PC-3 (cell line): ENCODE data around the gene TRPV5.

Experiments
- EZH2 ChIP-seq: fragments of 300-600 bp; sonication (generic); IDR thresholded peaks from one replicate; pipeline ENCODE4 v1.6.1; 2017; ENCODE audit warnings: antibody characterized with exemption, mild to moderate bottlenecking, low read length; ENCODE audit not compliant: unreplicated experiment
- EZH2phosphoT487 ChIP-seq: fragments of 300-600 bp; sonication (generic); IDR thresholded peaks from 2 replicates; pipeline ENCODE4 v1.6.1; 2018; ENCODE audit warnings: mild to moderate bottlenecking, antibody characterized with exemption, low read length, borderline replicate concordance
- TF ChIP-seq, protein P1 (sequence below): fragments of 300-600 bp; sonication (generic); conservative IDR thresholded peaks from 2 replicates; pipeline ENCODE4 v1.5.1; 2017; ENCODE audit warnings: antibody characterized with exemption, low read depth, mild to moderate bottlenecking, low read length

DNA sequence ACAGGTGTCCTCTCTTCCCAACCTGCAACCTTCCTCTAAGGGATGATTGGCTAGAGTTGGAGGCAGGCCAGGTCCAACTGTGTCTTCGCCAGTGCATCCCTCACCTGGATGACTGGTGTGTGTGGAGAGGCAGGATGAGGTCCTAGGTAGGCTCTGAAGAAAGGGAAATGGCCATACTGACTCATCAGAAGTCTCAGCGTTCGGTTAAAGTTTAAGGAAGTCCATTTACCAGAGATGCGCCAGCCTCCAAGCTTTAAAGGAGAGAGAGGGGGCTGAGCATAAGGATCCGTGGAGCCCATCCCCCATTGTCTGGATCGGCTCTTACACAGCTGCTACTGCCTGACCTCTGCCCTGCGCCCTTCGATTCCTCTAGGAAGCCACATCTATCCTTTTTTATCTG is 24.2 kb upstream of the TRPV5 start:
- TF ChIP-seq EZH2 (no peak), EZH2phosphoT487 (no peak)
- TF ChIP-seq, protein P1, sequence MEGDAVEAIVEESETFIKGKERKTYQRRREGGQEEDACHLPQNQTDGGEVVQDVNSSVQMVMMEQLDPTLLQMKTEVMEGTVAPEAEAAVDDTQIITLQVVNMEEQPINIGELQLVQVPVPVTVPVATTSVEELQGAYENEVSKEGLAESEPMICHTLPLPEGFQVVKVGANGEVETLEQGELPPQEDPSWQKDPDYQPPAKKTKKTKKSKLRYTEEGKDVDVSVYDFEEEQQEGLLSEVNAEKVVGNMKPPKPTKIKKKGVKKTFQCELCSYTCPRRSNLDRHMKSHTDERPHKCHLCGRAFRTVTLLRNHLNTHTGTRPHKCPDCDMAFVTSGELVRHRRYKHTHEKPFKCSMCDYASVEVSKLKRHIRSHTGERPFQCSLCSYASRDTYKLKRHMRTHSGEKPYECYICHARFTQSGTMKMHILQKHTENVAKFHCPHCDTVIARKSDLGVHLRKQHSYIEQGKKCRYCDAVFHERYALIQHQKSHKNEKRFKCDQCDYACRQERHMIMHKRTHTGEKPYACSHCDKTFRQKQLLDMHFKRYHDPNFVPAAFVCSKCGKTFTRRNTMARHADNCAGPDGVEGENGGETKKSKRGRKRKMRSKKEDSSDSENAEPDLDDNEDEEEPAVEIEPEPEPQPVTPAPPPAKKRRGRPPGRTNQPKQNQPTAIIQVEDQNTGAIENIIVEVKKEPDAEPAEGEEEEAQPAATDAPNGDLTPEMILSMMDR, result no peak
